Neural cell (in vitro differentiated cells): ENCODE data around the gene RPL41. TPM values are rescaled to one million over a fixed set of nuclear protein-coding genes. Genes with fewer than 3 reads are reported as not detected.
A peak's percentile ranks its signal among the peaks of the same experiment; 100 is the strongest.

ENCODE experiments used
- H2AFZ ChIP-seq: fragments of 200-600, 300-800 bp; sonication (generic), shearing (Covaris generic); 2 replicates; pipeline ENCODE4 v1.6.0; 2014; ENCODE audit warnings: low read depth, mild to moderate bottlenecking, antibody characterized with exemption, low read length, moderate library complexity
- H3F3A ChIP-seq: fragments of 200-600 bp; shearing (Covaris generic); 2 replicates; pipeline ENCODE4 v1.6.1; 2016; ENCODE audit warnings: mild to moderate bottlenecking, moderate library complexity, mixed read lengths, antibody characterized with exemption, low read length; ENCODE audit not compliant: insufficient read depth, poor library complexity, severe bottlenecking
- H3K27ac ChIP-seq: fragments of 200-600, 300-800 bp; sonication (generic), shearing (Covaris generic); 2 replicates; pipeline ENCODE4 v1.5.1; 2014; ENCODE audit warnings: mild to moderate bottlenecking, low read length, moderate library complexity
- H3K27me3 ChIP-seq: fragments of 300-800, 200-600 bp; sonication (generic), shearing (Covaris generic); 2 replicates; pipeline ENCODE4 v1.6.0; 2014; ENCODE audit warnings: mild to moderate bottlenecking, low read depth, low read length, moderate library complexity; ENCODE audit not compliant: insufficient read depth
- H3K36me3 ChIP-seq: fragments of 300-800, 200-600 bp; sonication (generic), shearing (Covaris generic); 2 replicates; pipeline ENCODE4 v1.5.1; 2014; ENCODE audit warnings: mild to moderate bottlenecking, antibody characterized with exemption, low read length, moderate library complexity; ENCODE audit not compliant: insufficient read depth
- H3K4me2 ChIP-seq: fragments of 300-800, 200-600 bp; sonication (generic), shearing (Covaris generic); 2 replicates; pipeline ENCODE4 v1.6.0; 2014; ENCODE audit warnings: mild to moderate bottlenecking, low read length
- H3K4me3 ChIP-seq: fragments of 300-800, 200-600 bp; sonication (generic), shearing (Covaris generic); 2 replicates; pipeline ENCODE4 v1.5.1; 2014; ENCODE audit warnings: mild to moderate bottlenecking, low read length, moderate library complexity
- H3K79me2 ChIP-seq: fragments of 200-600 bp; shearing (Covaris generic); replicated peaks from 2 replicates; pipeline ENCODE4 v1.6.0; 2014; ENCODE audit warnings: mild to moderate bottlenecking, low read length, moderate library complexity; ENCODE audit not compliant: insufficient read depth
- H3K9ac ChIP-seq: fragments of 300-800, 200-600 bp; sonication (generic), shearing (Covaris generic); 2 replicates; pipeline ENCODE4 v1.6.1; 2016; ENCODE audit warnings: mild to moderate bottlenecking, low read length, mixed read lengths
- H3K9me2 ChIP-seq: fragments of 200-600 bp; shearing (Covaris generic); 2 replicates; pipeline ENCODE4 v1.6.1; 2016; ENCODE audit warnings: mild to moderate bottlenecking, low read length, mixed read lengths; ENCODE audit not compliant: insufficient read depth
- H3K9me3 ChIP-seq: fragments of 200-600, 300-800 bp; sonication (generic), shearing (Covaris generic); 2 replicates; pipeline ENCODE4 v1.6.1; 2016; ENCODE audit warnings: mild to moderate bottlenecking, mixed run types, low read length, moderate library complexity, mixed read lengths
- H4K20me1 ChIP-seq: fragments of 200-600 bp; shearing (Covaris generic); 2 replicates; pipeline ENCODE4 v1.6.1; 2016; ENCODE audit warnings: mild to moderate bottlenecking, mixed run types; ENCODE audit not compliant: insufficient read depth
- EP300 ChIP-seq: fragments of 450-650 bp; conservative IDR thresholded peaks from 2 replicates; pipeline ENCODE4 v1.6.1; 2014; ENCODE audit warnings: antibody characterized with exemption, mild to moderate bottlenecking, moderate library complexity; ENCODE audit not compliant: poor library complexity, severe bottlenecking
- EZH2 ChIP-seq: fragments of 200-600, 300-800 bp; shearing (Covaris generic), sonication (generic); IDR thresholded peaks from 2 replicates; pipeline ENCODE4 v1.6.1; 2014; ENCODE audit warnings: antibody characterized with exemption, low read length, borderline replicate concordance, mild to moderate bottlenecking; ENCODE audit not compliant: insufficient read depth, poor library complexity, severe bottlenecking
- MXI1 ChIP-seq: fragments of 450-650 bp; conservative IDR thresholded peaks from 2 replicates; pipeline ENCODE4 v1.6.1; 2014; ENCODE audit warnings: antibody characterized with exemption, mild to moderate bottlenecking; ENCODE audit not compliant: poor library complexity, severe bottlenecking
- POLR2AphosphoS5 ChIP-seq: IDR thresholded peaks from 2 replicates; pipeline ENCODE4 v1.6.1; 2012
- RAD21 ChIP-seq: fragments of 450-650 bp; conservative IDR thresholded peaks from 2 replicates; pipeline ENCODE4 v1.6.1; 2014; ENCODE audit warnings: antibody characterized with exemption, mild to moderate bottlenecking, moderate library complexity
- SMC3 ChIP-seq: fragments of 450-650 bp; conservative IDR thresholded peaks from 2 replicates; pipeline ENCODE4 v1.6.1; 2014; ENCODE audit warnings: antibody characterized with exemption, mild to moderate bottlenecking, moderate library complexity; ENCODE audit not compliant: poor library complexity
- TAF1 ChIP-seq: IDR thresholded peaks from 2 replicates; pipeline ENCODE4 v1.6.1; 2012; ENCODE audit warnings: low read depth
- polyA plus RNA-seq: library from polyadenylated mRNA; depleted of rRNA; stranded (reverse); fragments of >200 nt; gene quantifications from 2 replicates; pipeline ENCODE4 v1.2.3, GENCODE V29; 2014
- TF ChIP-seq, protein P1 (sequence below): IDR thresholded peaks from 2 replicates; pipeline ENCODE4 v1.6.1; 2012; ENCODE audit warnings: borderline replicate concordance
- TF ChIP-seq, protein P2 (sequence below): fragments of 450-650 bp; IDR thresholded peaks from 2 replicates; pipeline ENCODE4 v1.5.1; 2014; ENCODE audit warnings: antibody characterized with exemption, mild to moderate bottlenecking, moderate library complexity; ENCODE audit not compliant: poor library complexity, severe bottlenecking

RPL41 gene
- polyA plus RNA-seq, 1 donor from 2014 or later = 2,186 TPM

DNA sequence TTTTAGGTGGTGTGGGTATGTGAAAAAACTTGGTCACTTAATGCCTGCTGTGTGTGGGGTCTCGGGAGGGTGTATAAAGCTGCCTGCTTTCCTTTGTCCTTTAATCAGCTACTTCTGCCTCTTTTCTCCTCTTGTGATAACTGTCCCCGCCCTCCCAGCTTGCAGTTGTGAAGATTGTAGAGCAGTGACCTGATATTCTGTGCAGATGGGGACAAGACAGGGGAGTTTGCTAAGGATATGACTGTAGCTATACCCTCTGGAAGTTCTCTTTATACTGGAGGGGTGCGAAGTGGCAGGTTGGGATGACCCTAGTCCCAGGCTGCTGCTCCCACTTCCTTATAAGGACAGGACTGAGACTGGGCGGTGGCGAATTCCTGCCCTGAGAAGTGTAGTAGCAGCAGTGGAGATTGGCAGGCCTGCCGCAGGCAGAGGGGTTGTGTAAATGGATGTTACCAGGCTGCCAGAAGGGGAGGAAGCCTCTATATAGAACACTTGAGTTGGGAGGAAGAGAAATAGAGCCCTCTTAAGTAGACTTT, 42.6 kb downstream of the RPL41 start:
- Histone ChIP-seq H3K9me2 (no peaks in the 10 kb centered on the region), H3K4me3 (peak overlapping the region; percentile 79), H2AFZ (no peak overlapping the region), H3K27me3 (no peaks in the 10 kb centered on the region), H3F3A (peaks cover 5% of the 10 kb centered on the region), H3K9me3 (no peaks in the 10 kb centered on the region), H3K27ac (peak overlapping the region; percentile 95), H3K79me2 (peaks cover 27% of the 10 kb centered on the region), H3K36me3 (peaks cover 13% of the 10 kb centered on the region), H3K9ac (peak overlapping the region; percentile 97), H4K20me1 (peaks cover 5% of the 10 kb centered on the region), H3K4me2 (peak overlapping the region; percentile 97)
- peak; percentile 56 for TF ChIP-seq TAF1
- TF ChIP-seq SMC3 = no peak
- no peak for TF ChIP-seq EP300
- TF ChIP-seq, protein P1, sequence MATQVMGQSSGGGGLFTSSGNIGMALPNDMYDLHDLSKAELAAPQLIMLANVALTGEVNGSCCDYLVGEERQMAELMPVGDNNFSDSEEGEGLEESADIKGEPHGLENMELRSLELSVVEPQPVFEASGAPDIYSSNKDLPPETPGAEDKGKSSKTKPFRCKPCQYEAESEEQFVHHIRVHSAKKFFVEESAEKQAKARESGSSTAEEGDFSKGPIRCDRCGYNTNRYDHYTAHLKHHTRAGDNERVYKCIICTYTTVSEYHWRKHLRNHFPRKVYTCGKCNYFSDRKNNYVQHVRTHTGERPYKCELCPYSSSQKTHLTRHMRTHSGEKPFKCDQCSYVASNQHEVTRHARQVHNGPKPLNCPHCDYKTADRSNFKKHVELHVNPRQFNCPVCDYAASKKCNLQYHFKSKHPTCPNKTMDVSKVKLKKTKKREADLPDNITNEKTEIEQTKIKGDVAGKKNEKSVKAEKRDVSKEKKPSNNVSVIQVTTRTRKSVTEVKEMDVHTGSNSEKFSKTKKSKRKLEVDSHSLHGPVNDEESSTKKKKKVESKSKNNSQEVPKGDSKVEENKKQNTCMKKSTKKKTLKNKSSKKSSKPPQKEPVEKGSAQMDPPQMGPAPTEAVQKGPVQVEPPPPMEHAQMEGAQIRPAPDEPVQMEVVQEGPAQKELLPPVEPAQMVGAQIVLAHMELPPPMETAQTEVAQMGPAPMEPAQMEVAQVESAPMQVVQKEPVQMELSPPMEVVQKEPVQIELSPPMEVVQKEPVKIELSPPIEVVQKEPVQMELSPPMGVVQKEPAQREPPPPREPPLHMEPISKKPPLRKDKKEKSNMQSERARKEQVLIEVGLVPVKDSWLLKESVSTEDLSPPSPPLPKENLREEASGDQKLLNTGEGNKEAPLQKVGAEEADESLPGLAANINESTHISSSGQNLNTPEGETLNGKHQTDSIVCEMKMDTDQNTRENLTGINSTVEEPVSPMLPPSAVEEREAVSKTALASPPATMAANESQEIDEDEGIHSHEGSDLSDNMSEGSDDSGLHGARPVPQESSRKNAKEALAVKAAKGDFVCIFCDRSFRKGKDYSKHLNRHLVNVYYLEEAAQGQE = no peak
- TF ChIP-seq POLR2AphosphoS5 = peak; percentile 57
- TF ChIP-seq RAD21 = peak; percentile 10
- TF ChIP-seq MXI1 = no peak

DNA sequence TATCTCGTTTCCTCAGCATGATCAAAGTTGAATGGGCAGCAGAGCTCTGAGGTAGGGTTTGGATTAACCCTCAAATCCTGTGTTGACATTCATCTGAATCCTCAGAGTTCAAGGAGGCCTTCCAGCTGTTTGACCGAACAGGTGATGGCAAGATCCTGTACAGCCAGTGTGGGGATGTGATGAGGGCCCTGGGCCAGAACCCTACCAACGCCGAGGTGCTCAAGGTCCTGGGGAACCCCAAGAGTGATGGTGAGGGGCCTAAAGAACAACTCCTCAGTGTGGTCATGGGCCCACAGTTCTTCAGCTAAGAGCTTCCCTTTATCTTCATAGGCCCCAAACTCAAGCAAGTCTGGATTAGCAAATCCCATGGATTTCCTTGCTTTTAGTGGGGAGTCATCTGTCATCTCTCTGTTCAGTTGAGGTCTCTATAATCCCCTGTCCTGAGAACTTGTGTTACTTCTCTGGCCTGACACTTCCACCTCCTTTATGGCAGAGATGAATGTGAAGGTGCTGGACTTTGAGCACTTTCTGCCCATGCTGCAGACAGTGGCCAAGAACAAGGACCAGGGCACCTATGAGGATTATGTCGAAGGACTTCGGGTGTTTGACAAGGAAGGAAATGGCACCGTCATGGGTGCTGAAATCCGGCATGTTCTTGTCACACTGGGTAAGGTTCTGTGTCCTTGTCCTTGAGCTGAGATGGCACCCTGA, 43.2 kb downstream of the RPL41 start:
- peaks cover 26% of the 10 kb centered on the region for H3K79me2 ChIP-seq
- H3K27ac ChIP-seq = peak overlapping the region; percentile 95
- peak overlapping the region; percentile 97 for H3K4me2 ChIP-seq

More for the DNA sequence above, 43.2 kb downstream of the RPL41 start:
- Histone ChIP-seq H3K36me3 (peaks cover 13% of the 10 kb centered on the region), H3F3A (peaks cover 5% of the 10 kb centered on the region), H3K9me3 (no peaks in the 10 kb centered on the region), H4K20me1 (peaks cover 5% of the 10 kb centered on the region), H3K27me3 (no peaks in the 10 kb centered on the region), H3K4me3 (peak overlapping the region; percentile 79), H3K9ac (peak overlapping the region; percentile 97), H2AFZ (no peak overlapping the region), H3K9me2 (no peaks in the 10 kb centered on the region)
- TF ChIP-seq, protein P1 = no peak
- TF ChIP-seq POLR2AphosphoS5 (no peak), RAD21 (no peak), TAF1 (no peak), MXI1 (no peak), EP300 (no peak), EZH2 (no peak), SMC3 (no peak)
- TF ChIP-seq, protein P2, sequence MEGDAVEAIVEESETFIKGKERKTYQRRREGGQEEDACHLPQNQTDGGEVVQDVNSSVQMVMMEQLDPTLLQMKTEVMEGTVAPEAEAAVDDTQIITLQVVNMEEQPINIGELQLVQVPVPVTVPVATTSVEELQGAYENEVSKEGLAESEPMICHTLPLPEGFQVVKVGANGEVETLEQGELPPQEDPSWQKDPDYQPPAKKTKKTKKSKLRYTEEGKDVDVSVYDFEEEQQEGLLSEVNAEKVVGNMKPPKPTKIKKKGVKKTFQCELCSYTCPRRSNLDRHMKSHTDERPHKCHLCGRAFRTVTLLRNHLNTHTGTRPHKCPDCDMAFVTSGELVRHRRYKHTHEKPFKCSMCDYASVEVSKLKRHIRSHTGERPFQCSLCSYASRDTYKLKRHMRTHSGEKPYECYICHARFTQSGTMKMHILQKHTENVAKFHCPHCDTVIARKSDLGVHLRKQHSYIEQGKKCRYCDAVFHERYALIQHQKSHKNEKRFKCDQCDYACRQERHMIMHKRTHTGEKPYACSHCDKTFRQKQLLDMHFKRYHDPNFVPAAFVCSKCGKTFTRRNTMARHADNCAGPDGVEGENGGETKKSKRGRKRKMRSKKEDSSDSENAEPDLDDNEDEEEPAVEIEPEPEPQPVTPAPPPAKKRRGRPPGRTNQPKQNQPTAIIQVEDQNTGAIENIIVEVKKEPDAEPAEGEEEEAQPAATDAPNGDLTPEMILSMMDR = no peak
